GM12801 (cell line): ENCODE results near the gene AIFM2.

ENCODE experiments used
- TF ChIP-seq, protein P1 (sequence below): IDR thresholded peaks from one replicate; pipeline ENCODE4 v1.5.1; 2011; ENCODE audit warnings: control low read depth; ENCODE audit not compliant: insufficient read length; ENCODE audit errors: extremely low read depth

Gene AIFM2

GRCh38 chr10:70167246-70167645 is 34.6 kb upstream of the AIFM2 start:
- TF ChIP-seq, protein P1, sequence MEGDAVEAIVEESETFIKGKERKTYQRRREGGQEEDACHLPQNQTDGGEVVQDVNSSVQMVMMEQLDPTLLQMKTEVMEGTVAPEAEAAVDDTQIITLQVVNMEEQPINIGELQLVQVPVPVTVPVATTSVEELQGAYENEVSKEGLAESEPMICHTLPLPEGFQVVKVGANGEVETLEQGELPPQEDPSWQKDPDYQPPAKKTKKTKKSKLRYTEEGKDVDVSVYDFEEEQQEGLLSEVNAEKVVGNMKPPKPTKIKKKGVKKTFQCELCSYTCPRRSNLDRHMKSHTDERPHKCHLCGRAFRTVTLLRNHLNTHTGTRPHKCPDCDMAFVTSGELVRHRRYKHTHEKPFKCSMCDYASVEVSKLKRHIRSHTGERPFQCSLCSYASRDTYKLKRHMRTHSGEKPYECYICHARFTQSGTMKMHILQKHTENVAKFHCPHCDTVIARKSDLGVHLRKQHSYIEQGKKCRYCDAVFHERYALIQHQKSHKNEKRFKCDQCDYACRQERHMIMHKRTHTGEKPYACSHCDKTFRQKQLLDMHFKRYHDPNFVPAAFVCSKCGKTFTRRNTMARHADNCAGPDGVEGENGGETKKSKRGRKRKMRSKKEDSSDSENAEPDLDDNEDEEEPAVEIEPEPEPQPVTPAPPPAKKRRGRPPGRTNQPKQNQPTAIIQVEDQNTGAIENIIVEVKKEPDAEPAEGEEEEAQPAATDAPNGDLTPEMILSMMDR = no peak

GRCh38 chr10:70166394-70166793 is 33.8 kb upstream of the AIFM2 start:
- TF ChIP-seq, protein P1 = no peak

DNA sequence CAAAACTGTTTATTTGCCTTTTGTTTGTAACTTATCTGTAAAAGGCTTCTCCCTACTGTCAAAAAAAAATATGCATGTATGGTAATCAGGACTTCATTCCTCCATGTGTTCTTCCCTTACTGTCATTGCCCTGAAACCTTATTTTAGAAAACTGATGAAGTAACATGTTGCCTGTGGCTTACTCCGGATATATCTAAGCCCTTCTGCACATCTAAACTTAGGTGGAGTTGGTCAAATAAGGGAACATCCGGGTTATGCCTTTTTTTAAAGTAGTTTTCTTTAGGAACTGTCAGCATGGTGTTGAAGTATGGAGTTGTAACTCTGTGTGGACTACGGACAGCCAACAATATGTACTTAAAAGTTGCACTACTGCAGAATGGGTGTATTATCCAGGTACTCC is 31.5 kb upstream of the AIFM2 start:
- TF ChIP-seq, protein P1 = no peak

DNA sequence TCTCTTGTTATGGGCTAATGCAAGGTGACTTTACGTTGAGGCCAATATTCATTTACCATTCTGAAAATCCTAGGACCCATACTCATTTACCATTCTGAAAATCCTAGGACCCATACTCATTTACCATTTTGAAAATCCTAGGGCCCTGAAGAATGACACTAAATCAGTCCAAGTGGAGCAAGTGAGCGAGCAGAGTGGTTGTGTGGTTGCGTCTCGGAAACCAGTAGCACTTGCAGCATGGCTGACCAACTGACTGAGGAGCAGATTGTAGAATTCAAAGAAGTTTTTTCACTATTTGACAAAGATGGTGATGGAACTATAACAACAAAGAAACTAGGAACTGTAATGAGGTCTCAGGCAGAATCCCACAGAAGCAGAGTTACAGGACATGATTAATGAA is 30.8 kb upstream of the AIFM2 start:
- TF ChIP-seq, protein P1 = no peak

DNA sequence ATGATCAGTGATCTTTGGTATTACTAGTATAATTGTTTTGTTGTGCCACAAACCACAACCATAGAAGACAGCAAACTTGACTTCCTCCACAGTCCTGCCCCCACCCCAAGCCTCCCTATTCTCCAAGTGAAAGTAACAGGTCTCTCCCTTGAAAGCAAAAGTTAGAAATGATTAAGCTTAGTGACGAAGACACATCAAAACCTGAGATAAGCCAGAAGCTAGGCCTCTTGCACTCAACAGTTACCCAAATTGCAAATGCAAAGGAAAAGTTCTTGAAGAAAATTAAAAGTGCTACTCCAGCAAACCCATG is 30.2 kb upstream of the AIFM2 start:
- TF ChIP-seq, protein P1 = no peak

DNA sequence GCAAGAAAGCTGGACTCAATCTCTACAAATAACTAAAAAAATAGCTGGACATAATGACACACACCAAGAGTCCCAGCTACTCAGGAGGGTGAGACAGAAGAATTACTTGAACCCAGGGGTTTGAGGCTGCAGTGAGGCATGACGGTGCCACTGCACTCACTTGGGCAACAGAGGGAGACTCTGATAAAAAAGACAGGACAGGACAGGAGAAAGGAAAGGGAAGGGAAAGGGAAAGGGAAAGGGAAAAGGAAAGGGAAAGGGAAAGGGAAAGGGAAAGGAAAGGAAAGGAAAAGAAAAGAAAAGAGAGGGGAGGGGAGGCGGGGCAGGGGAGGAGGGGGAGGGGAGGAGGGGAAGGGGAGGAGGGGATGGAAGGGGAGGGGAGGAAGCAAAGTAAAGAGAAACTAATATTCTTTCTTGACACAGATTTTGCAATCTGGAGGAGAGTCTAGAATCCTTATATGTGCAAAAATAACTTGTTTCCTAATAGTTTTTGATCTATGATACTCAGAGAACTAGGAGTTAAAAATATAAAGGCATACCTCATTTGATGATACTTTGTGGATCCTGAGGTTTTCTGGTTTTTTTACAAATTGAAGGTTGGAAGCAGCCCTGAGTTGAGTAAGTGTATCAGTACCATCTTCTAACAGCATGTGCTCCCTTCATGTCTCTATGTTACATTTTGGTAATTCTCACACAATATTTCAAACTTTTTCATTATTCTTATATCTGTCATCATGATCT is 29.7 kb upstream of the AIFM2 start:
- TF ChIP-seq, protein P1 = no peak

- TF ChIP-seq, protein P1 = no peak
Observed at GRCh38 chr10:70160798-70161197, 28.2 kb upstream of the AIFM2 start.
